Immature natural killer cell (primary cell): Measurements from ENCODE around the gene ADCY2. TPM values are rescaled to one million over a fixed set of nuclear protein-coding genes. Genes with fewer than 3 reads are reported as not detected.

ENCODE experiments used
- DNase-seq, 3 donors: peaks; one replicate each; pipeline ENCODE4 v3.0.0; 2022; ENCODE audit warnings: mixed read lengths in 1 of 3
- H3K27ac Mint-ChIP-seq, 6 donors: one replicate each; pipeline ENCODE4 v1.8.0; 2020; ENCODE audit warnings: mixed read lengths in 6 of 6, mild to moderate bottlenecking in 5 of 6, inconsistent platforms in 4 of 6, moderate library complexity in 3 of 6
- H3K27me3 Mint-ChIP-seq, 3 donors: one replicate each; pipeline ENCODE4 v1.8.0; 2020 to 2021; ENCODE audit warnings: low read depth in 3 of 3, mild to moderate bottlenecking in 3 of 3, mixed read lengths in 3 of 3, moderate library complexity in 3 of 3, inconsistent platforms in 1 of 3
- H3K36me3 Mint-ChIP-seq, 3 donors: one replicate each; pipeline ENCODE4 v1.8.0; 2020; ENCODE audit warnings: mixed read lengths in 3 of 3, inconsistent platforms in 2 of 3, mild to moderate bottlenecking in 2 of 3
- H3K4me1 Mint-ChIP-seq, 2 donors: one replicate each; pipeline ENCODE4 v1.8.0; 2020; ENCODE audit warnings: inconsistent platforms in 2 of 2, mild to moderate bottlenecking in 2 of 2, mixed read lengths in 2 of 2, moderate library complexity in 1 of 2
- H3K4me3 Mint-ChIP-seq, 5 donors: one replicate each; pipeline ENCODE4 v1.8.0; 2020; ENCODE audit warnings: mild to moderate bottlenecking in 5 of 5, mixed read lengths in 5 of 5, inconsistent platforms in 3 of 5, moderate library complexity in 3 of 5
- H3K9me3 Mint-ChIP-seq, 6 donors: one replicate each; pipeline ENCODE4 v1.8.0; 2020; ENCODE audit warnings: mild to moderate bottlenecking in 6 of 6, mixed read lengths in 6 of 6, inconsistent platforms in 4 of 6, moderate library complexity in 3 of 6
- polyA plus RNA-seq, 3 donors: library from polyadenylated mRNA; unstranded; fragments of 300-500 nt; fragmentation: Illumina TruSeq; gene quantifications; one replicate each; pipeline ENCODE4 v1.2.3, GENCODE V29; 2021

The ADCY2 gene
- polyA plus RNA-seq, 3 donors from 2014 or later = not detected

- H3K4me1 Mint-ChIP-seq = peaks cover 44 to 86% of the 10 kb centered on the region in 2 donors
- H3K27me3 Mint-ChIP-seq = peaks cover 0 to 3% (median 0%) of the 10 kb centered on the region in 3 donors
- H3K27ac Mint-ChIP-seq = no peak overlapping the region
- peaks cover 8 to 44% (median 32%) of the 10 kb centered on the region in 3 donors for H3K36me3 Mint-ChIP-seq
- H3K9me3 Mint-ChIP-seq = no peaks in the 10 kb centered on the region
- H3K4me3 Mint-ChIP-seq = no peak overlapping the region
- DNase-seq = no peak
Observed at GRCh38 chr5:7875151-7875550, 479.2 kb downstream of the ADCY2 start.

- Mint-ChIP-seq H3K4me3 (no peak overlapping the region), H3K4me1 (peaks cover 30 to 82% of the 10 kb centered on the region in 2 donors), H3K36me3 (peaks cover 8 to 49% (median 39%) of the 10 kb centered on the region in 3 donors), H3K27me3 (no peaks in the 10 kb centered on the region), H3K27ac (no peak overlapping the region), H3K9me3 (no peaks in the 10 kb centered on the region)
- DNase-seq = no peak
Observed at GRCh38 chr5:7876867-7877266, 480.9 kb downstream of the ADCY2 start.

DNA sequence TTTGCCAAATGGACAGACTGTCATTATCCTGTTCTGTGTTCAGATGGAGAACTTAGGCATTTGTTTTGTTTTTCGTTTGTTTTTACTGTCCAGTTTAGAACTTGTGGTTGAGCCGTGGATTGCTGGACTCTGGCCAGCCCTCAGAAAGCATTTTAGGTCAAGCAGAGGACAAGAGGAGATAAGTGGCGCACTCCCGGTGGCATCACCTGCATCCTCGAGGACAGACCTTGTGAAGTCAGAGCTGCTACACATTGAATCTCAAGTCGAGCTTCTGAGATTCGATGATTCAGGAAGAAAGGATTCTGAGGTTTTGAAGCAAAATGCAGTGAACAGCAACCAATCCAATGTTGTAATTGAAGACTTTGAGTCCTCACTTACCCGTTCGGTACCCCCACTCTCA lies 481.9 kb downstream of the ADCY2 start:
- no peak for DNase-seq
- Mint-ChIP-seq H3K27ac (no peak overlapping the region), H3K36me3 (peaks cover 8 to 54% (median 42%) of the 10 kb centered on the region in 3 donors), H3K4me1 (peaks cover 23 to 74% of the 10 kb centered on the region in 2 donors), H3K9me3 (no peaks in the 10 kb centered on the region), H3K4me3 (no peak overlapping the region), H3K27me3 (no peaks in the 10 kb centered on the region)

GRCh38 chr5:7878381-7878873 lies 482.5 kb downstream of the ADCY2 start:
- Mint-ChIP-seq H3K27me3 (no peaks in the 10 kb centered on the region), H3K4me3 (no peak overlapping the region), H3K36me3 (peaks cover 8 to 59% (median 45%) of the 10 kb centered on the region in 3 donors), H3K9me3 (no peaks in the 10 kb centered on the region), H3K27ac (no peak overlapping the region), H3K4me1 (peaks cover 18 to 68% of the 10 kb centered on the region in 2 donors)
- no peak for DNase-seq
